H9 (cell line): ENCODE results near the gene KRTAP13-4. TPM values are rescaled to one million over a fixed set of nuclear protein-coding genes. Genes with fewer than 3 reads are reported as not detected.

ENCODE experiments used
- DNase-seq: peaks from one replicate; pipeline ENCODE4 v3.0.0-alpha.2; 2017
- H2AFZ ChIP-seq: one replicate; pipeline ENCODE4 v1.6.1; 2013; ENCODE audit warnings: mild to moderate bottlenecking, low read length, control low read depth, moderate library complexity
- H2AK5ac ChIP-seq: 2 replicates; pipeline ENCODE4 v1.6.1; 2013; ENCODE audit warnings: low read length, control low read depth, mixed read lengths; ENCODE audit not compliant: insufficient read length
- H2BK120ac ChIP-seq: one replicate; pipeline ENCODE4 v1.6.1; 2013; ENCODE audit warnings: low read depth, mild to moderate bottlenecking, low read length, control low read depth, inconsistent platforms; ENCODE audit not compliant: poor library complexity, severe bottlenecking
- H2BK12ac ChIP-seq: 2 replicates; pipeline ENCODE4 v1.6.1; 2013; ENCODE audit warnings: low read length, control low read depth, mixed read lengths, low read depth; ENCODE audit not compliant: insufficient read length
- H2BK15ac ChIP-seq: 2 replicates; pipeline ENCODE4 v1.6.1; 2013; ENCODE audit warnings: low read depth, low read length, control low read depth
- H2BK20ac ChIP-seq: one replicate; pipeline ENCODE4 v1.6.1; 2013; ENCODE audit warnings: low read depth, mild to moderate bottlenecking, low read length, control low read depth, inconsistent platforms; ENCODE audit not compliant: poor library complexity, severe bottlenecking
- H2BK5ac ChIP-seq: 2 replicates; pipeline ENCODE4 v1.6.1; 2013; ENCODE audit warnings: low read length, control low read depth, mixed read lengths; ENCODE audit not compliant: insufficient read length
- H3K14ac ChIP-seq: 2 replicates; pipeline ENCODE4 v1.6.1; 2013; ENCODE audit warnings: low read length, control low read depth; ENCODE audit not compliant: insufficient read depth
- H3K18ac ChIP-seq: 2 replicates; pipeline ENCODE4 v1.6.1; 2013; ENCODE audit warnings: low read depth, mild to moderate bottlenecking, mixed read lengths, low read length, control low read depth; ENCODE audit not compliant: insufficient read length
- H3K23ac ChIP-seq: 2 replicates; pipeline ENCODE4 v1.6.1; 2013; ENCODE audit warnings: low read length, control low read depth, mixed read lengths, low read depth; ENCODE audit not compliant: insufficient read length
- H3K23me2 ChIP-seq: 2 replicates; pipeline ENCODE4 v1.6.1; 2013; ENCODE audit warnings: low read depth, mild to moderate bottlenecking, mixed read lengths, low read length, control low read depth; ENCODE audit not compliant: insufficient read length, poor library complexity, severe bottlenecking
- H3K27ac ChIP-seq: 2 replicates; pipeline ENCODE4 v1.5.1; 2013; ENCODE audit warnings: low read length, control low read depth, mixed read lengths, low read depth; ENCODE audit not compliant: insufficient read length
- H3K27me3 ChIP-seq: 2 replicates; pipeline ENCODE4 v1.6.1; 2013; ENCODE audit warnings: low read length, control low read depth, inconsistent platforms; ENCODE audit not compliant: insufficient read depth
- H3K4ac ChIP-seq: 2 replicates; pipeline ENCODE4 v1.6.1; 2013; ENCODE audit warnings: low read depth, mild to moderate bottlenecking, control low read depth, inconsistent platforms, low read length, moderate library complexity
- H3K4me1 ChIP-seq: 2 replicates; pipeline ENCODE4 v1.6.1; 2013; ENCODE audit warnings: low read length, control low read depth, inconsistent platforms; ENCODE audit not compliant: insufficient read depth
- H3K4me2 ChIP-seq: 2 replicates; pipeline ENCODE4 v1.6.1; 2013; ENCODE audit warnings: low read length, control low read depth, mixed read lengths; ENCODE audit not compliant: insufficient read length, insufficient read depth
- H3K56ac ChIP-seq: 2 replicates; pipeline ENCODE4 v1.6.1; 2013; ENCODE audit warnings: low read depth, mild to moderate bottlenecking, mixed read lengths, low read length, control low read depth; ENCODE audit not compliant: insufficient read length
- H3K79me1 ChIP-seq: 2 replicates; pipeline ENCODE4 v1.6.1; 2013; ENCODE audit warnings: low read depth, mild to moderate bottlenecking, moderate library complexity, low read length, control low read depth, inconsistent platforms; ENCODE audit not compliant: insufficient read depth, poor library complexity, severe bottlenecking
- H3K79me2 ChIP-seq: 2 replicates; pipeline ENCODE4 v1.6.1; 2013; ENCODE audit warnings: low read length, control low read depth, inconsistent platforms; ENCODE audit not compliant: insufficient read depth
- H3K9ac ChIP-seq: 2 replicates; pipeline ENCODE4 v1.6.1; 2013; ENCODE audit warnings: low read length, control low read depth, mixed read lengths; ENCODE audit not compliant: insufficient read length; ENCODE audit errors: extremely low read depth
- H3K9me3 ChIP-seq: one replicate; pipeline ENCODE4 v1.6.1; 2013; ENCODE audit warnings: low read depth, low read length, inconsistent platforms; ENCODE audit not compliant: control insufficient read depth
- H3T11ph ChIP-seq: one replicate; pipeline ENCODE4 v1.6.1; 2013; ENCODE audit warnings: mild to moderate bottlenecking, low read length, control low read depth, inconsistent platforms
- H4K20me1 ChIP-seq: one replicate; pipeline ENCODE4 v1.6.1; 2013; ENCODE audit not compliant: control insufficient read depth, insufficient read length, insufficient read depth
- H4K5ac ChIP-seq: 2 replicates; pipeline ENCODE4 v1.6.1; 2013; ENCODE audit warnings: low read depth, mild to moderate bottlenecking, mixed read lengths, low read length, control low read depth; ENCODE audit not compliant: insufficient read length
- H4K8ac ChIP-seq: replicated peaks from 2 replicates; pipeline ENCODE4 v1.6.1; 2013; ENCODE audit warnings: low read length, control low read depth, mixed read lengths, low read depth; ENCODE audit not compliant: insufficient read length
- H4K91ac ChIP-seq: 2 replicates; pipeline ENCODE4 v1.6.1; 2013; ENCODE audit warnings: low read depth, mild to moderate bottlenecking, moderate library complexity, mixed read lengths, low read length, control low read depth; ENCODE audit not compliant: insufficient read length
- H3K27ac Mint-ChIP-seq, 3 experiments: 2 replicates in 2 of 3; 3 replicates in 1 of 3; pipeline ENCODE4 v1.8.0; 2020 to 2021; ENCODE audit warnings: mixed read lengths in 3 of 3, mild to moderate bottlenecking in 1 of 3, moderate library complexity in 1 of 3
- H3K27me3 Mint-ChIP-seq: 2 replicates; pipeline ENCODE4 v1.8.0; 2021; ENCODE audit warnings: low read depth, mild to moderate bottlenecking, moderate library complexity, mixed read lengths
- H3K36me3 Mint-ChIP-seq, 3 experiments: 2 replicates in 2 of 3; 3 replicates in 1 of 3; pipeline ENCODE4 v1.8.0; 2020 to 2021; ENCODE audit warnings: low read depth in 3 of 3, mixed read lengths in 3 of 3; ENCODE audit not compliant: insufficient read depth in 1 of 3
- H3K4me1 Mint-ChIP-seq, 2 experiments: 2 replicates each; pipeline ENCODE4 v1.8.0; 2020; ENCODE audit warnings: mixed read lengths in 2 of 2
- H3K4me3 Mint-ChIP-seq, 2 experiments: 2 replicates in 1 of 2; 3 replicates in 1 of 2; pipeline ENCODE4 v1.8.0; 2020 to 2021; ENCODE audit warnings: mild to moderate bottlenecking in 2 of 2, mixed read lengths in 2 of 2, moderate library complexity in 1 of 2
- H3K9me3 Mint-ChIP-seq, 2 experiments: 2 replicates in 1 of 2; 3 replicates in 1 of 2; pipeline ENCODE4 v1.8.0; 2020; ENCODE audit warnings: mild to moderate bottlenecking in 2 of 2, mixed read lengths in 2 of 2, moderate library complexity in 1 of 2
- WGBS: extraction: QIAGEN DNeasy Blood & Tissue Kit; methylation state at CpG from one replicate; pipeline ENCODE4 v1.1.7; 2013; ENCODE audit warnings: missing lambda C conversion rate, low lambda C conversion rate, mixed read lengths; ENCODE audit not compliant: insufficient read length; ENCODE audit errors: extremely low coverage; 5-methylcytosine and 5-hydroxymethylcytosine counted together
- total RNA-seq: library from RNA; stranded (reverse); gene quantifications from 2 replicates; pipeline ENCODE4 v1.2.1, GENCODE V29; 2021
- TF ChIP-seq, protein P1 (sequence below): fragments of 200-600 bp; sonication (generic); conservative IDR thresholded peaks from 3 replicates; pipeline ENCODE4 v1.8.0; 2021; ENCODE audit warnings: antibody characterized with exemption, mild to moderate bottlenecking

KRTAP13-4 gene
- total RNA-seq, 1 experiment from 2014 or later: 0.39 TPM

DNA sequence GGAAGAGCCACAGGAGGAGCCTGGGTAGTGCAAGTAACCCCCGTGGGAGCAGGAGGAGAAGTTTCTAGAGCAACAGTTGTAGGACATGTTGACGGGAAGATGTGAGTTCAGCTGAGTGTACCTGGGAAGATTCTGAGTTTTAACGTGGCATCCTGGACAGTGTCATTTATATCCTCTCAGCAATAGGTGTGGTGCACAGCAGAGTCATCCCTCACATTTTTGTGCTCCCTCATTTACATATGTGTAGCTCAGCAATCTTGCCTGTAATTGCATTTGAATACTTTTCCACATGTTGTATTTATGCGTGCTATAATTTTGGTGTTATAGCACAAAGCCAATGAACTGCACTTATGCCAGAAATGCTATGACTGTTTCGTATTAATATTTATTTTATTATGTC, 4.2 kb upstream of the KRTAP13-4 start, which contains the start of gene KRTAP13-3:
Gene KRTAP13-3 (minus strand): TSS at position 101 of the 400 bp plus-strand sequence. CDS start 14 bp downstream, at position 87.
- H3K14ac ChIP-seq: no peak within 1 kb of the TSS
- no peaks in the 10 kb centered on the region for H3K27me3 ChIP-seq
- no peak within 1 kb of the TSS for H2BK5ac ChIP-seq
- H2BK120ac ChIP-seq: no peak within 1 kb of the TSS
- H2BK20ac ChIP-seq: no peak within 1 kb of the TSS
- no peak within 1 kb of the TSS for H3T11ph ChIP-seq
- H3K27ac ChIP-seq: no peak within 1 kb of the TSS
- H2BK12ac ChIP-seq: no peak within 1 kb of the TSS
- no CpG with 5 or more reads among the region's 5 CpGs for WGBS
- no peak within 1 kb of the TSS for H3K4me2 ChIP-seq
- H3K18ac ChIP-seq: no peak within 1 kb of the TSS
- no peaks in the 10 kb centered on the region for H3K79me2 ChIP-seq
- H3K79me1 ChIP-seq: no peaks in the 10 kb centered on the region
- no peak within 1 kb of the TSS; a peak in 1 of 5 replicates for H3K4me3 Mint-ChIP-seq
- H2AK5ac ChIP-seq: no peak within 1 kb of the TSS
- H3K4me1 ChIP-seq: no peaks in the 10 kb centered on the region; the same call in 1 of the 2 replicates
- H3K9me3 Mint-ChIP-seq: peaks cover 12 to 17% of the 10 kb centered on the region in 2 experiments; a peak in 4 of 5 replicates
- no peak within 1 kb of the TSS for H2AFZ ChIP-seq
- no peak within 1 kb of the TSS for H3K23ac ChIP-seq
- H4K8ac ChIP-seq: no peak within 1 kb of the TSS
- peaks cover 4 to 25% (median 5%) of the 10 kb centered on the region in 3 experiments for H3K36me3 Mint-ChIP-seq
- peak within 1 kb of the TSS; percentile 74 to 97 (median 81); a peak in 6 of 7 replicates for H3K27ac Mint-ChIP-seq
- no peak within 1 kb of the TSS for H3K9ac ChIP-seq
- no peak within 1 kb of the TSS for H3K56ac ChIP-seq
- no peak within 1 kb of the TSS for H3K4ac ChIP-seq
- TF ChIP-seq, protein P1, sequence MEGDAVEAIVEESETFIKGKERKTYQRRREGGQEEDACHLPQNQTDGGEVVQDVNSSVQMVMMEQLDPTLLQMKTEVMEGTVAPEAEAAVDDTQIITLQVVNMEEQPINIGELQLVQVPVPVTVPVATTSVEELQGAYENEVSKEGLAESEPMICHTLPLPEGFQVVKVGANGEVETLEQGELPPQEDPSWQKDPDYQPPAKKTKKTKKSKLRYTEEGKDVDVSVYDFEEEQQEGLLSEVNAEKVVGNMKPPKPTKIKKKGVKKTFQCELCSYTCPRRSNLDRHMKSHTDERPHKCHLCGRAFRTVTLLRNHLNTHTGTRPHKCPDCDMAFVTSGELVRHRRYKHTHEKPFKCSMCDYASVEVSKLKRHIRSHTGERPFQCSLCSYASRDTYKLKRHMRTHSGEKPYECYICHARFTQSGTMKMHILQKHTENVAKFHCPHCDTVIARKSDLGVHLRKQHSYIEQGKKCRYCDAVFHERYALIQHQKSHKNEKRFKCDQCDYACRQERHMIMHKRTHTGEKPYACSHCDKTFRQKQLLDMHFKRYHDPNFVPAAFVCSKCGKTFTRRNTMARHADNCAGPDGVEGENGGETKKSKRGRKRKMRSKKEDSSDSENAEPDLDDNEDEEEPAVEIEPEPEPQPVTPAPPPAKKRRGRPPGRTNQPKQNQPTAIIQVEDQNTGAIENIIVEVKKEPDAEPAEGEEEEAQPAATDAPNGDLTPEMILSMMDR: no peak
- no peaks in the 10 kb centered on the region for H3K9me3 ChIP-seq
- no peak for DNase-seq
- H3K27me3 Mint-ChIP-seq: no peaks in the 10 kb centered on the region
- H3K23me2 ChIP-seq: no peaks in the 10 kb centered on the region
- H4K91ac ChIP-seq: no peak within 1 kb of the TSS
- H3K4me1 Mint-ChIP-seq: peaks cover 41% of the 10 kb centered on the region in 2 experiments
- H4K20me1 ChIP-seq: no peaks in the 10 kb centered on the region
- no peak within 1 kb of the TSS for H4K5ac ChIP-seq
- H2BK15ac ChIP-seq: no peak within 1 kb of the TSS
